Fibroblast of lung (primary cell): ENCODE data around the gene SERINC4. TPM values are rescaled to one million over a fixed set of nuclear protein-coding genes. Genes with fewer than 3 reads are reported as not detected.

Source experiments
- polyA plus RNA-seq, 2 donors: library from polyadenylated mRNA; depleted of rRNA in 1 of 2; stranded (reverse) in 1 of 2; unstranded in 1 of 2; fragments of >200 nt; gene quantifications; 2 replicates each; pipeline ENCODE4 v1.2.1, GENCODE V29; 2011 to 2012; ENCODE audit warnings: missing spikeins in 1 of 2
- total RNA-seq: library from RNA; depleted of rRNA; stranded (reverse); fragments of >200 nt; gene quantifications from 2 replicates; pipeline ENCODE4 v1.2.1, GENCODE V29; 2014

The SERINC4 gene
- total and polyA plus RNA-seq, 2 donors (not counting 1 experiment from before 2014, with no cell fraction given): 0.06 to 0.17 TPM

Other genes with a start within 250 kb of the SERINC4 start
- 27.0 and 40.8 TPM in 2 replicates for gene PPIP5K1, start 210.0 kb downstream of the SERINC4 start, total RNA-seq
- gene PPIP5K1, start 210.0 kb downstream of the SERINC4 start, polyA plus RNA-seq: 19.6 and 21.2 TPM in 2 replicates
- not detected in 2 replicates for gene CKMT1B, start 206.2 kb downstream of the SERINC4 start, total RNA-seq
- gene CKMT1B, start 206.2 kb downstream of the SERINC4 start, polyA plus RNA-seq: 0.03 TPM in 1 of 2 replicates, not detected in the other
- gene STRC, start 181.4 kb downstream of the SERINC4 start, total RNA-seq: under 0.01 and 0.17 TPM in 2 replicates
- not detected in 2 replicates for gene STRC, start 181.4 kb downstream of the SERINC4 start, polyA plus RNA-seq
- gene CATSPER2, start 151.4 kb downstream of the SERINC4 start, total RNA-seq: 1.0 and 2.3 TPM in 2 replicates
- 0.84 and 0.85 TPM in 2 replicates for gene CATSPER2, start 151.4 kb downstream of the SERINC4 start, polyA plus RNA-seq
- gene CKMT1A, start 106.4 kb downstream of the SERINC4 start, total RNA-seq: not detected in 2 replicates
- 0.03 TPM in 1 of 2 replicates, not detected in the other for gene CKMT1A, start 106.4 kb downstream of the SERINC4 start, polyA plus RNA-seq
- gene PDIA3, start 53.8 kb downstream of the SERINC4 start, total RNA-seq: 89.1 and 120 TPM in 2 replicates
- gene PDIA3, start 53.8 kb downstream of the SERINC4 start, polyA plus RNA-seq: 359 and 528 TPM in 2 replicates
- gene ELL3, start 23.3 kb downstream of the SERINC4 start, total RNA-seq: 6.7 and 10.1 TPM in 2 replicates
- 0.86 and 1.5 TPM in 2 replicates for gene ELL3, start 23.3 kb downstream of the SERINC4 start, polyA plus RNA-seq
- gene SERF2, start 7.9 kb downstream of the SERINC4 start, total RNA-seq: 371 and 422 TPM in 2 replicates
- gene SERF2, start 7.9 kb downstream of the SERINC4 start, polyA plus RNA-seq: 1,159 and 1,227 TPM in 2 replicates
- 8.6 and 9.2 TPM in 2 replicates for gene HYPK, start 379 bp upstream of the SERINC4 start, total RNA-seq
- 8.7 and 12.8 TPM in 2 replicates for gene HYPK, start 379 bp upstream of the SERINC4 start, polyA plus RNA-seq
- gene MFAP1, start 24.5 kb upstream of the SERINC4 start, total RNA-seq: 28.4 and 31.1 TPM in 2 replicates
- gene MFAP1, start 24.5 kb upstream of the SERINC4 start, polyA plus RNA-seq: 41.4 and 45.0 TPM in 2 replicates
- 4.6 and 5.8 TPM in 2 replicates for gene WDR76, start 26.8 kb upstream of the SERINC4 start, total RNA-seq
- 11.6 and 22.4 TPM in 2 replicates for gene WDR76, start 26.8 kb upstream of the SERINC4 start, polyA plus RNA-seq